SK-N-SH (cell line): ENCODE data around the gene EPHB2. TPM values are rescaled to one million over a fixed set of nuclear protein-coding genes. Genes with fewer than 3 reads are reported as not detected.

ENCODE experiments used
- CTCF ChIA-PET: fragments of 300-600, 350-600 bp; formaldehyde crosslinking; extraction: SDS; loops from one replicate; lab custom pipeline; 2021; lab: Yijun Ruan, JAX
- POLR2A ChIA-PET: fragments of 350-600 bp; sonication (Branson Sonifier 250); formaldehyde crosslinking; extraction: SDS; loops from one replicate; lab custom pipeline; 2020; ENCODE audit warnings: antibody characterized with exemption, inconsistent platforms; lab: Yijun Ruan, JAX
- DNase-seq: peaks from one replicate; pipeline ENCODE4 v3.0.0; 2012
- H2AFZ ChIP-seq: fragments of 200-600 bp; sonication (generic); 2 replicates; pipeline ENCODE4 v1.8.1; 2016; ENCODE audit warnings: antibody characterized with exemption, mild to moderate bottlenecking, low read depth
- H3F3A ChIP-seq: fragments of 200-600 bp; sonication (generic); replicated peaks from 2 replicates; pipeline ENCODE3; 2016; ENCODE audit warnings: antibody characterized with exemption, mild to moderate bottlenecking; ENCODE audit not compliant: insufficient read depth
- H3K27ac ChIP-seq, 2 experiments: fragments of 200-500 bp in 1 of 2; fragments of 200-600 bp in 1 of 2; sonication (Bioruptor generic) in 1 of 2; sonication (generic), shearing (Covaris generic) in 1 of 2; 2 replicates each; pipeline versions ENCODE4 v1.5.1 to v1.6.1; 2014 to 2016; ENCODE audit warnings: low read depth in 2 of 2, inconsistent platforms in 1 of 2, low read length in 1 of 2, mild to moderate bottlenecking in 1 of 2, mixed read lengths in 1 of 2
- H3K27me3 ChIP-seq: fragments of 200-600 bp; sonication (generic), shearing (Covaris generic); 2 replicates; pipeline ENCODE4 v1.6.1; 2016; ENCODE audit warnings: mixed run types; ENCODE audit not compliant: insufficient read depth
- H3K36me3 ChIP-seq, 2 experiments: fragments of 200-500 bp in 1 of 2; fragments of 200-600 bp in 1 of 2; sonication (Bioruptor generic) in 1 of 2; sonication (generic) in 1 of 2; replicated peaks in 1 of 2; 2 replicates each; pipeline versions ENCODE3 to v1.5.1; 2014 to 2016; ENCODE audit warnings: low read length in 1 of 2, mild to moderate bottlenecking in 1 of 2; ENCODE audit not compliant: insufficient read depth in 2 of 2, control insufficient read depth in 1 of 2
- H3K4me1 ChIP-seq, 2 experiments: fragments of 200-500 bp in 1 of 2; fragments of 200-600 bp in 1 of 2; sonication (Bioruptor generic) in 1 of 2; sonication (generic), shearing (Covaris generic) in 1 of 2; 2 replicates each; pipeline versions ENCODE4 v1.5.1 to v1.6.1; 2014 to 2016; ENCODE audit warnings: low read depth in 1 of 2, low read length in 1 of 2, mixed run types in 1 of 2; ENCODE audit not compliant: insufficient read depth in 2 of 2, control insufficient read depth in 1 of 2
- H3K4me2 ChIP-seq: fragments of 200-600 bp; sonication (generic), shearing (Covaris generic); 2 replicates; pipeline ENCODE4 v1.6.1; 2017; ENCODE audit warnings: mixed run types
- H3K4me3 ChIP-seq, 2 experiments: fragments of 200-500 bp in 1 of 2; fragments of 200-600 bp in 1 of 2; sonication (Bioruptor generic) in 1 of 2; sonication (generic), shearing (Covaris generic) in 1 of 2; 2 replicates each; pipeline versions ENCODE4 v1.5.1 to v1.8.1; 2014 to 2016; ENCODE audit warnings: low read depth in 2 of 2, inconsistent platforms in 1 of 2, low read length in 1 of 2, mild to moderate bottlenecking in 1 of 2, mixed read lengths in 1 of 2, moderate library complexity in 1 of 2
- H3K79me2 ChIP-seq: fragments of 200-600 bp; sonication (generic); 2 replicates; pipeline ENCODE4 v1.8.1; 2017; ENCODE audit warnings: mild to moderate bottlenecking; ENCODE audit not compliant: insufficient read depth
- H3K9ac ChIP-seq: fragments of 200-600 bp; sonication (generic); 2 replicates; pipeline ENCODE4 v1.6.1; 2017; ENCODE audit warnings: mixed run types
- H3K9me2 ChIP-seq: fragments of 200-600 bp; sonication (generic); 2 replicates; pipeline ENCODE4 v1.6.1; 2017; ENCODE audit warnings: mixed run types
- H3K9me3 ChIP-seq: fragments of 200-600 bp; sonication (generic); 2 replicates; pipeline ENCODE4 v1.6.1; 2017; ENCODE audit warnings: mixed run types, mild to moderate bottlenecking, moderate library complexity
- H4K20me1 ChIP-seq: fragments of 200-600 bp; sonication (generic); 2 replicates; pipeline ENCODE4 v1.6.1; 2017; ENCODE audit warnings: mild to moderate bottlenecking, mixed run types; ENCODE audit not compliant: insufficient read depth
- CHD2 ChIP-seq: fragments of 150-350 bp; IDR thresholded peaks from 2 replicates; pipeline ENCODE4 v1.6.1; 2018; ENCODE audit warnings: low read length; ENCODE audit not compliant: partially characterized antibody
- ELF1 ChIP-seq: IDR thresholded peaks from 2 replicates; pipeline ENCODE4 v1.4.0; 2012
- EZH2phosphoT487 ChIP-seq: fragments of 200-600 bp; sonication (generic); IDR thresholded peaks from 2 replicates; pipeline ENCODE4 v1.6.1; 2017; ENCODE audit warnings: low read depth, mixed run types, mild to moderate bottlenecking, antibody characterized with exemption, moderate library complexity, borderline replicate concordance
- FOSL2 ChIP-seq: IDR thresholded peaks from 2 replicates; pipeline ENCODE4 v1.4.0; 2012; ENCODE audit warnings: low read depth, mild to moderate bottlenecking, moderate library complexity, borderline replicate concordance
- FOXM1 ChIP-seq: IDR thresholded peaks from 2 replicates; pipeline ENCODE4 v1.4.0; 2012; ENCODE audit warnings: low read depth, mild to moderate bottlenecking
- GABPA ChIP-seq: IDR thresholded peaks from 2 replicates; pipeline ENCODE4 v1.4.0; 2012; ENCODE audit warnings: low read depth, mild to moderate bottlenecking
- JUND ChIP-seq: IDR thresholded peaks from 2 replicates; pipeline ENCODE4 v1.4.0; 2012
- MEF2A ChIP-seq: IDR thresholded peaks from 2 replicates; pipeline ENCODE4 v1.4.0; 2012; ENCODE audit warnings: low read depth, borderline replicate concordance
- RFX5 ChIP-seq: IDR thresholded peaks from 2 replicates; pipeline ENCODE4 v1.6.1; 2012; ENCODE audit warnings: mild to moderate bottlenecking, improper control_type of control experiment, low read length
- SIN3A ChIP-seq: IDR thresholded peaks from 2 replicates; pipeline ENCODE4 v1.6.1; 2012; ENCODE audit warnings: low read depth, mild to moderate bottlenecking, low read length, moderate library complexity, borderline replicate concordance
- SMC3 ChIP-seq: IDR thresholded peaks from 2 replicates; pipeline ENCODE4 v1.6.1; 2012; ENCODE audit warnings: low read depth, low read length, improper control_type of control experiment
- WGBS: methylation state at CpG from one replicate; pipeline ENCODE4 v1.1.6; 2017; ENCODE audit warnings: low lambda C conversion rate; 5-methylcytosine and 5-hydroxymethylcytosine counted together
- polyA plus RNA-seq, 3 experiments: library from polyadenylated mRNA; depleted of rRNA; stranded (reverse); fragments of >200 nt; gene quantifications; 2 replicates each; pipeline ENCODE4 v1.2.3, GENCODE V29; 2012
- TF ChIP-seq, protein P1 (sequence below): IDR thresholded peaks from 2 replicates; pipeline ENCODE4; 2012
- TF ChIP-seq, protein P2 (sequence below): IDR thresholded peaks from 2 replicates; pipeline ENCODE4 v1.4.0; 2012; ENCODE audit warnings: low read depth, borderline replicate concordance

EPHB2 gene
- polyA plus RNA-seq, 1 of the 3 experiments (the other 2 are of a cell fraction) = 25.2 TPM

DNA sequence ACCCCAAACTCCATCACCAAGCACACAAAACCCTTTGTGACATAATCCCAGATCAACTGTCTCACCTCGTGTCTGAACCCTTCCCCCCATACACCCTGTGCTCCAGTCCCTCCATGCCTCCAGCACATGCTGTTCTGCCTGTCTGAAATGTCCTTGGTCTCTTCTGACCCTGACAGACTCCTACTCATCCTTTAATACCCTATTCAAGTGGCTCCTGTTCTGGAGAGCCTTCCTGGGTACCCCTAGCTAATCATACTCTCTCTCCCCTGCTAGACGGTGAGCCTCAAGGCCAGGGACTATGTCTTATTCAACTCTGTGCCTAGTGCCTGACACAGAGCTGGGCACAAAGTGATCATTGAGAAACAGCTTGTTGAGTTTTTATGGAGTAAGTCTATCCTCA lies 137.1 kb downstream of the EPHB2 start:
- no peak for TF ChIP-seq CHD2
- Histone ChIP-seq H3K4me1 (peaks cover 0 to 24% of the 10 kb centered on the region in 2 experiments; a peak in 1 of 4 replicates), H3K9ac (no peak overlapping the region), H3K9me2 (no peaks in the 10 kb centered on the region), H2AFZ (no peak overlapping the region), H3K9me3 (no peaks in the 10 kb centered on the region), H3F3A (no peaks in the 10 kb centered on the region), H3K27ac (no peak overlapping the region), H3K4me3 (no peak overlapping the region), H3K36me3 (no peaks in the 10 kb centered on the region), H4K20me1 (peaks cover 9% of the 10 kb centered on the region; the same call in 1 of the 2 replicates), H3K4me2 (no peak overlapping the region), H3K79me2 (no peaks in the 10 kb centered on the region), H3K27me3 (no peaks in the 10 kb centered on the region)
- ChIA-PET POLR2A (interaction anchor here (0.6 kb wide), 1 partner anchor 64 kb away, joined by 3 read pairs; no protein-coding TSS in a partner anchor), CTCF (interaction anchor here (1.8 to 8.9 kb wide), 3 partner anchors 14 to 143 kb away, joined by 4 to 67 read pairs (median 10); no protein-coding TSS in a partner anchor)
- WGBS = 97% methylated on average over 2 of the region's 2 CpGs
- no peak for DNase-seq

DNA sequence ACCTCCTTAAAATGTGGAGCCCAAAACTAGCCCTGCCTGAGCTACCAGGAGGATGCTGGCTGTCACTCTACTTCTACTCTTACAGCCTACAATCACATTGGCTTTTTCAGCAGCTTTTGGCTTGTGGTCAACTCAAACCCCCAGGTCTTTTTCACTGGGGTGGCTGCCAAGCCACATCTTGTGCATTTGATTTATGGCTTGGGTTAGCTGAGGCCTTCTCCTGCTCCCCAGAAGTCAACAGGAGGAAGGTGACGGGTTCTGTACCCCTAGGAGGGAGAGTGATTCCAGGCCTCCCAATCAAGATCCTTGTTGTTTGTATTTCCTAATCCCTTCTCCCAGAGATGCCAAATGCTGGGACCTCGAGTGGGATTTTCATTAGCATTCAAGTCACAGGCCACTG lies 137.8 kb downstream of the EPHB2 start:
- Histone ChIP-seq H3K4me1 (peaks cover 0 to 24% of the 10 kb centered on the region in 2 experiments; a peak in 1 of 4 replicates), H2AFZ (no peak overlapping the region), H3F3A (no peaks in the 10 kb centered on the region), H4K20me1 (peaks cover 9% of the 10 kb centered on the region; the same call in 1 of the 2 replicates), H3K27me3 (no peaks in the 10 kb centered on the region), H3K9me2 (no peaks in the 10 kb centered on the region)
- no peak for DNase-seq
- CTCF ChIA-PET = interaction anchor here (1.8 to 8.9 kb wide), 3 partner anchors 14 to 144 kb away, joined by 4 to 67 read pairs (median 10); no protein-coding TSS in a partner anchor
- TF ChIP-seq, protein P1, sequence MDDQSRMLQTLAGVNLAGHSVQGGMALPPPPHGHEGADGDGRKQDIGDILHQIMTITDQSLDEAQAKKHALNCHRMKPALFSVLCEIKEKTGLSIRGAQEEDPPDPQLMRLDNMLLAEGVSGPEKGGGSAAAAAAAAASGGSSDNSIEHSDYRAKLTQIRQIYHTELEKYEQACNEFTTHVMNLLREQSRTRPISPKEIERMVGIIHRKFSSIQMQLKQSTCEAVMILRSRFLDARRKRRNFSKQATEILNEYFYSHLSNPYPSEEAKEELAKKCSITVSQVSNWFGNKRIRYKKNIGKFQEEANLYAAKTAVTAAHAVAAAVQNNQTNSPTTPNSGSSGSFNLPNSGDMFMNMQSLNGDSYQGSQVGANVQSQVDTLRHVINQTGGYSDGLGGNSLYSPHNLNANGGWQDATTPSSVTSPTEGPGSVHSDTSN = 0 out of 2 replicates have a peak, but pooled peaks have one; percentile 21
- no peak for TF ChIP-seq FOSL2
- TF ChIP-seq, all 33 proteins: peak for 1
- no peak overlapping the region for H3K9ac ChIP-seq
- no peaks in the 10 kb centered on the region for H3K36me3 ChIP-seq
- no peak overlapping the region for H3K4me3 ChIP-seq
- 92% methylated on average over 2 of the region's 2 CpGs for WGBS
- POLR2A ChIA-PET = no interaction called here
- no peaks in the 10 kb centered on the region for H3K79me2 ChIP-seq
- no peak overlapping the region for H3K4me2 ChIP-seq
- no peaks in the 10 kb centered on the region for H3K9me3 ChIP-seq
- H3K27ac ChIP-seq = no peak overlapping the region

- CTCF ChIA-PET = interaction anchor here (0.7 to 8.9 kb wide), 4 partner anchors 12 to 175 kb away, joined by 3 to 67 read pairs (median 4); no protein-coding TSS in a partner anchor
- Histone ChIP-seq H3K4me2 (no peak overlapping the region), H3K36me3 (no peaks in the 10 kb centered on the region), H3K9ac (no peak overlapping the region), H3K4me1 (peaks cover 0 to 23% of the 10 kb centered on the region in 2 experiments; a peak in 1 of 4 replicates), H3K4me3 (no peak overlapping the region), H3K9me3 (no peaks in the 10 kb centered on the region), H2AFZ (no peak overlapping the region), H3K9me2 (no peaks in the 10 kb centered on the region), H3K27me3 (no peaks in the 10 kb centered on the region), H3K79me2 (no peaks in the 10 kb centered on the region), H4K20me1 (no peaks in the 10 kb centered on the region), H3F3A (no peaks in the 10 kb centered on the region), H3K27ac (no peak overlapping the region)
- POLR2A ChIA-PET = no interaction called here
- 77% methylated on average over 3 of the region's 5 CpGs for WGBS
- no peak for TF ChIP-seq FOXM1
- TF ChIP-seq, protein P1 = no peak
- no peak for TF ChIP-seq SIN3A
- TF ChIP-seq ELF1 = no peak
- TF ChIP-seq RFX5 = no peak
- TF ChIP-seq JUND = no peak
- TF ChIP-seq MEF2A = no peak
- no peak for TF ChIP-seq EZH2phosphoT487
- TF ChIP-seq, protein P2, sequence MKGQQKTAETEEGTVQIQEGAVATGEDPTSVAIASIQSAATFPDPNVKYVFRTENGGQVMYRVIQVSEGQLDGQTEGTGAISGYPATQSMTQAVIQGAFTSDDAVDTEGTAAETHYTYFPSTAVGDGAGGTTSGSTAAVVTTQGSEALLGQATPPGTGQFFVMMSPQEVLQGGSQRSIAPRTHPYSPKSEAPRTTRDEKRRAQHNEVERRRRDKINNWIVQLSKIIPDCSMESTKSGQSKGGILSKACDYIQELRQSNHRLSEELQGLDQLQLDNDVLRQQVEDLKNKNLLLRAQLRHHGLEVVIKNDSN = no peak
- no peak for TF ChIP-seq GABPA
- TF ChIP-seq SMC3 = no peak
- DNase-seq = no peak
Measured at GRCh38 chr1:22849770-22850169, 139.1 kb downstream of the EPHB2 start.
